ENCODE results near the gene TSPAN14. TPM values are rescaled to one million over a fixed set of nuclear protein-coding genes. Genes with fewer than 3 reads are reported as not detected.

Gene TSPAN14
- total RNA-seq, 1 donor from 2014 or later, result 161 TPM

- H3K4me1 ChIP-seq, result peaks cover 0 to 9% of the 10 kb centered on the region in 2 donors
- peak overlapping the region in 1 of 2 donors; percentile 1 for H3K27ac ChIP-seq
- intact Hi-C loops (cut with DNase I), result no loop called here
- no peak overlapping the region for H3K4me3 ChIP-seq
- H3K27me3 ChIP-seq, result no peaks in the 10 kb centered on the region
- no peak for TF ChIP-seq CTCF (IDR thresholded peaks at IDR 0.05)
- H3K36me3 ChIP-seq, result no peaks in the 10 kb centered on the region
- no peak for DNase-seq (ENCODE audit: low spot score in 2 of 2)
- H3K9me3 ChIP-seq, result no peaks in the 10 kb centered on the region
Measured at GRCh38 chr10:80411681-80412220, 42.4 kb upstream of the TSPAN14 start.

GRCh38 chr10:80412486-80412885, 41.6 kb upstream of the TSPAN14 start:
- Histone ChIP-seq H3K27me3 (no peaks in the 10 kb centered on the region), H3K4me3 (no peak overlapping the region), H3K36me3 (no peaks in the 10 kb centered on the region), H3K9me3 (no peaks in the 10 kb centered on the region), H3K4me1 (peaks cover 0 to 10% of the 10 kb centered on the region in 2 donors), H3K27ac (peak overlapping the region in 1 of 2 donors; percentile 44)
- no peak for DNase-seq (ENCODE audit: low spot score in 2 of 2)
- TF ChIP-seq CTCF (IDR thresholded peaks at IDR 0.05), result no peak
- intact Hi-C loops (cut with DNase I), result no loop called here

- H3K4me3 ChIP-seq, result no peak overlapping the region
- no peaks in the 10 kb centered on the region for H3K36me3 ChIP-seq
- intact Hi-C loops (cut with DNase I), result no loop called here
- no peaks in the 10 kb centered on the region for H3K9me3 ChIP-seq
- DNase-seq (ENCODE audit: low spot score in 2 of 2), result no peak
- no peaks in the 10 kb centered on the region for H3K27me3 ChIP-seq
- peak overlapping the region in 1 of 2 donors; percentile 44 for H3K27ac ChIP-seq
- no peak for TF ChIP-seq CTCF (IDR thresholded peaks at IDR 0.05)
- peaks cover 0 to 8% of the 10 kb centered on the region in 2 donors for H3K4me1 ChIP-seq
Measured at GRCh38 chr10:80413271-80413996, 40.7 kb upstream of the TSPAN14 start.

GRCh38 chr10:80414142-80414895, 39.8 kb upstream of the TSPAN14 start:
- no peak for DNase-seq (ENCODE audit: low spot score in 2 of 2)
- TF ChIP-seq CTCF (IDR thresholded peaks at IDR 0.05), result no peak
- no peaks in the 10 kb centered on the region for H3K36me3 ChIP-seq
- no peaks in the 10 kb centered on the region for H3K27me3 ChIP-seq
- no peak overlapping the region for H3K27ac ChIP-seq
- no peaks in the 10 kb centered on the region for H3K9me3 ChIP-seq
- H3K4me1 ChIP-seq, result peaks cover 0 to 8% of the 10 kb centered on the region in 2 donors
- H3K4me3 ChIP-seq, result no peak overlapping the region
- intact Hi-C loops (cut with DNase I), result no loop called here

GRCh38 chr10:80415734-80416478, 38.2 kb upstream of the TSPAN14 start:
- no peak overlapping the region for H3K4me3 ChIP-seq
- no peak overlapping the region for H3K27ac ChIP-seq
- intact Hi-C loops (cut with DNase I), result no loop called here
- no peaks in the 10 kb centered on the region for H3K27me3 ChIP-seq
- peaks cover 0 to under 1% of the 10 kb centered on the region in 2 donors for H3K36me3 ChIP-seq
- no peak for TF ChIP-seq CTCF (IDR thresholded peaks at IDR 0.05)
- peaks cover 0 to 8% of the 10 kb centered on the region in 2 donors for H3K4me1 ChIP-seq
- H3K9me3 ChIP-seq, result no peaks in the 10 kb centered on the region
- no peak for DNase-seq (ENCODE audit: low spot score in 2 of 2)

All from ascending aorta (tissue), 2 donors.